H9 (cell line): ENCODE results near the gene IRF2BPL. TPM values are rescaled to one million over a fixed set of nuclear protein-coding genes. Genes with fewer than 3 reads are reported as not detected.

Experiments used
- DNase-seq: peaks from one replicate; pipeline ENCODE4 v3.0.0-alpha.2; 2017
- H2AFZ ChIP-seq: one replicate; pipeline ENCODE4 v1.6.1; 2013; ENCODE audit warnings: mild to moderate bottlenecking, low read length, control low read depth, moderate library complexity
- H2AK5ac ChIP-seq: 2 replicates; pipeline ENCODE4 v1.6.1; 2013; ENCODE audit warnings: low read length, control low read depth, mixed read lengths; ENCODE audit not compliant: insufficient read length
- H2BK120ac ChIP-seq: one replicate; pipeline ENCODE4 v1.6.1; 2013; ENCODE audit warnings: low read depth, mild to moderate bottlenecking, low read length, control low read depth, inconsistent platforms; ENCODE audit not compliant: poor library complexity, severe bottlenecking
- H2BK12ac ChIP-seq: 2 replicates; pipeline ENCODE4 v1.6.1; 2013; ENCODE audit warnings: low read length, control low read depth, mixed read lengths, low read depth; ENCODE audit not compliant: insufficient read length
- H2BK15ac ChIP-seq: 2 replicates; pipeline ENCODE4 v1.6.1; 2013; ENCODE audit warnings: low read depth, low read length, control low read depth
- H2BK20ac ChIP-seq: one replicate; pipeline ENCODE4 v1.6.1; 2013; ENCODE audit warnings: low read depth, mild to moderate bottlenecking, low read length, control low read depth, inconsistent platforms; ENCODE audit not compliant: poor library complexity, severe bottlenecking
- H2BK5ac ChIP-seq: 2 replicates; pipeline ENCODE4 v1.6.1; 2013; ENCODE audit warnings: low read length, control low read depth, mixed read lengths; ENCODE audit not compliant: insufficient read length
- H3K14ac ChIP-seq: 2 replicates; pipeline ENCODE4 v1.6.1; 2013; ENCODE audit warnings: low read length, control low read depth; ENCODE audit not compliant: insufficient read depth
- H3K18ac ChIP-seq: 2 replicates; pipeline ENCODE4 v1.6.1; 2013; ENCODE audit warnings: low read depth, mild to moderate bottlenecking, mixed read lengths, low read length, control low read depth; ENCODE audit not compliant: insufficient read length
- H3K23ac ChIP-seq: 2 replicates; pipeline ENCODE4 v1.6.1; 2013; ENCODE audit warnings: low read length, control low read depth, mixed read lengths, low read depth; ENCODE audit not compliant: insufficient read length
- H3K23me2 ChIP-seq: 2 replicates; pipeline ENCODE4 v1.6.1; 2013; ENCODE audit warnings: low read depth, mild to moderate bottlenecking, mixed read lengths, low read length, control low read depth; ENCODE audit not compliant: insufficient read length, poor library complexity, severe bottlenecking
- H3K27ac ChIP-seq: 2 replicates; pipeline ENCODE4 v1.5.1; 2013; ENCODE audit warnings: low read length, control low read depth, mixed read lengths, low read depth; ENCODE audit not compliant: insufficient read length
- H3K27me3 ChIP-seq: 2 replicates; pipeline ENCODE4 v1.6.1; 2013; ENCODE audit warnings: low read length, control low read depth, inconsistent platforms; ENCODE audit not compliant: insufficient read depth
- H3K4ac ChIP-seq: 2 replicates; pipeline ENCODE4 v1.6.1; 2013; ENCODE audit warnings: low read depth, mild to moderate bottlenecking, control low read depth, inconsistent platforms, low read length, moderate library complexity
- H3K4me1 ChIP-seq: 2 replicates; pipeline ENCODE4 v1.6.1; 2013; ENCODE audit warnings: low read length, control low read depth, inconsistent platforms; ENCODE audit not compliant: insufficient read depth
- H3K4me2 ChIP-seq: 2 replicates; pipeline ENCODE4 v1.6.1; 2013; ENCODE audit warnings: low read length, control low read depth, mixed read lengths; ENCODE audit not compliant: insufficient read length, insufficient read depth
- H3K56ac ChIP-seq: 2 replicates; pipeline ENCODE4 v1.6.1; 2013; ENCODE audit warnings: low read depth, mild to moderate bottlenecking, mixed read lengths, low read length, control low read depth; ENCODE audit not compliant: insufficient read length
- H3K79me1 ChIP-seq: 2 replicates; pipeline ENCODE4 v1.6.1; 2013; ENCODE audit warnings: low read depth, mild to moderate bottlenecking, moderate library complexity, low read length, control low read depth, inconsistent platforms; ENCODE audit not compliant: insufficient read depth, poor library complexity, severe bottlenecking
- H3K79me2 ChIP-seq: 2 replicates; pipeline ENCODE4 v1.6.1; 2013; ENCODE audit warnings: low read length, control low read depth, inconsistent platforms; ENCODE audit not compliant: insufficient read depth
- H3K9ac ChIP-seq: 2 replicates; pipeline ENCODE4 v1.6.1; 2013; ENCODE audit warnings: low read length, control low read depth, mixed read lengths; ENCODE audit not compliant: insufficient read length; ENCODE audit errors: extremely low read depth
- H3K9me3 ChIP-seq: one replicate; pipeline ENCODE4 v1.6.1; 2013; ENCODE audit warnings: low read depth, low read length, inconsistent platforms; ENCODE audit not compliant: control insufficient read depth
- H3T11ph ChIP-seq: one replicate; pipeline ENCODE4 v1.6.1; 2013; ENCODE audit warnings: mild to moderate bottlenecking, low read length, control low read depth, inconsistent platforms
- H4K20me1 ChIP-seq: one replicate; pipeline ENCODE4 v1.6.1; 2013; ENCODE audit not compliant: control insufficient read depth, insufficient read length, insufficient read depth
- H4K5ac ChIP-seq: 2 replicates; pipeline ENCODE4 v1.6.1; 2013; ENCODE audit warnings: low read depth, mild to moderate bottlenecking, mixed read lengths, low read length, control low read depth; ENCODE audit not compliant: insufficient read length
- H4K8ac ChIP-seq: replicated peaks from 2 replicates; pipeline ENCODE4 v1.6.1; 2013; ENCODE audit warnings: low read length, control low read depth, mixed read lengths, low read depth; ENCODE audit not compliant: insufficient read length
- H4K91ac ChIP-seq: 2 replicates; pipeline ENCODE4 v1.6.1; 2013; ENCODE audit warnings: low read depth, mild to moderate bottlenecking, moderate library complexity, mixed read lengths, low read length, control low read depth; ENCODE audit not compliant: insufficient read length
- H3K27ac Mint-ChIP-seq, 3 experiments: 2 replicates in 2 of 3; 3 replicates in 1 of 3; pipeline ENCODE4 v1.8.0; 2020 to 2021; ENCODE audit warnings: mixed read lengths in 3 of 3, mild to moderate bottlenecking in 1 of 3, moderate library complexity in 1 of 3
- H3K27me3 Mint-ChIP-seq: 2 replicates; pipeline ENCODE4 v1.8.0; 2021; ENCODE audit warnings: low read depth, mild to moderate bottlenecking, moderate library complexity, mixed read lengths
- H3K36me3 Mint-ChIP-seq, 3 experiments: 2 replicates in 2 of 3; 3 replicates in 1 of 3; pipeline ENCODE4 v1.8.0; 2020 to 2021; ENCODE audit warnings: low read depth in 3 of 3, mixed read lengths in 3 of 3; ENCODE audit not compliant: insufficient read depth in 1 of 3
- H3K4me1 Mint-ChIP-seq, 2 experiments: 2 replicates each; pipeline ENCODE4 v1.8.0; 2020; ENCODE audit warnings: mixed read lengths in 2 of 2
- H3K4me3 Mint-ChIP-seq, 2 experiments: 2 replicates in 1 of 2; 3 replicates in 1 of 2; pipeline ENCODE4 v1.8.0; 2020 to 2021; ENCODE audit warnings: mild to moderate bottlenecking in 2 of 2, mixed read lengths in 2 of 2, moderate library complexity in 1 of 2
- H3K9me3 Mint-ChIP-seq, 2 experiments: 2 replicates in 1 of 2; 3 replicates in 1 of 2; pipeline ENCODE4 v1.8.0; 2020; ENCODE audit warnings: mild to moderate bottlenecking in 2 of 2, mixed read lengths in 2 of 2, moderate library complexity in 1 of 2
- CTCF ChIP-seq: fragments of 200-600 bp; sonication (generic); conservative IDR thresholded peaks from 3 replicates; pipeline ENCODE4 v1.8.0; 2021; ENCODE audit warnings: antibody characterized with exemption, mild to moderate bottlenecking
- WGBS: extraction: QIAGEN DNeasy Blood & Tissue Kit; methylation state at CpG from one replicate; pipeline ENCODE4 v1.1.7; 2013; ENCODE audit warnings: missing lambda C conversion rate, low lambda C conversion rate, mixed read lengths; ENCODE audit not compliant: insufficient read length; ENCODE audit errors: extremely low coverage; 5-methylcytosine and 5-hydroxymethylcytosine counted together
- total RNA-seq: library from RNA; stranded (reverse); gene quantifications from 2 replicates; pipeline ENCODE4 v1.2.1, GENCODE V29; 2021

Gene IRF2BPL
- total RNA-seq, 1 experiment from 2014 or later, result 59.0 TPM

- H4K91ac ChIP-seq, result no peak overlapping the region
- no peak overlapping the region for H3K23ac ChIP-seq
- no peak overlapping the region for H2AFZ ChIP-seq
- H3K79me1 ChIP-seq, result no peaks in the 10 kb centered on the region
- peak overlapping the region in 2 of 3 experiments; percentile 32 to 53; a peak in 3 of 7 replicates for H3K27ac Mint-ChIP-seq
- no peak overlapping the region for H3K14ac ChIP-seq
- H2AK5ac ChIP-seq, result no peak overlapping the region
- no peak overlapping the region for H4K5ac ChIP-seq
- H3K56ac ChIP-seq, result no peak overlapping the region
- no peak overlapping the region for H3T11ph ChIP-seq
- no peaks in the 10 kb centered on the region; the same call in 1 of the 2 replicates for H3K4me1 ChIP-seq
- no peak overlapping the region for H3K27ac ChIP-seq
- no peaks in the 10 kb centered on the region for H3K9me3 ChIP-seq
- peaks cover 0 to 6% (median 0%) of the 10 kb centered on the region in 3 experiments; a peak in 3 of 7 replicates for H3K36me3 Mint-ChIP-seq
- peaks cover 8% of the 10 kb centered on the region for H3K27me3 Mint-ChIP-seq
- H4K20me1 ChIP-seq, result no peaks in the 10 kb centered on the region
- no peak overlapping the region for H2BK120ac ChIP-seq
- no peak overlapping the region for H3K4ac ChIP-seq
- H3K4me3 Mint-ChIP-seq, result no peak overlapping the region
- no peak overlapping the region for H3K9ac ChIP-seq
- H4K8ac ChIP-seq, result no peak overlapping the region
- no peaks in the 10 kb centered on the region for H3K27me3 ChIP-seq
- no peak overlapping the region for H2BK20ac ChIP-seq
- peaks cover 3% of the 10 kb centered on the region in 2 experiments; a peak in 1 of 5 replicates for H3K9me3 Mint-ChIP-seq
- H3K4me1 Mint-ChIP-seq, result peaks cover 41% of the 10 kb centered on the region in 2 experiments
- no peak for DNase-seq
- TF ChIP-seq CTCF, result no peak
- H2BK5ac ChIP-seq, result no peak overlapping the region
- no peak overlapping the region for H3K4me2 ChIP-seq
- no peaks in the 10 kb centered on the region for H3K79me2 ChIP-seq
- no peak overlapping the region for H3K18ac ChIP-seq
- WGBS, result no CpG with 5 or more reads among the region's 13 CpGs
- H2BK12ac ChIP-seq, result no peak overlapping the region
- H3K23me2 ChIP-seq, result no peaks in the 10 kb centered on the region
- H2BK15ac ChIP-seq, result no peak overlapping the region
Measured at GRCh38 chr14:77012193-77012765, 16.2 kb downstream of the IRF2BPL start.
